KMS-11 (cell line): Measurements from ENCODE around the gene SORCS2.

Experiments
- H2AFZ ChIP-seq: fragments of 200-600 bp; sonication (generic); 2 replicates; pipeline ENCODE4 v1.6.1; 2016; ENCODE audit warnings: antibody characterized with exemption, mixed run types, low read depth
- H3K27ac ChIP-seq: fragments of 200-600 bp; sonication (generic); 2 replicates; pipeline ENCODE4 v1.6.1; 2016; ENCODE audit warnings: mild to moderate bottlenecking, mixed run types
- H3K27me3 ChIP-seq: fragments of 200-600 bp; sonication (generic); 2 replicates; pipeline ENCODE4 v1.6.1; 2017; ENCODE audit warnings: mild to moderate bottlenecking, low read depth, mixed run types, moderate library complexity; ENCODE audit not compliant: insufficient read depth
- H3K36me3 ChIP-seq: fragments of 200-600 bp; sonication (generic); 2 replicates; pipeline ENCODE4 v1.6.1; 2017; ENCODE audit warnings: mild to moderate bottlenecking, mixed run types; ENCODE audit not compliant: insufficient read depth
- H3K4me1 ChIP-seq: fragments of 200-600 bp; sonication (generic); 2 replicates; pipeline ENCODE4 v1.6.1; 2016; ENCODE audit warnings: mild to moderate bottlenecking, low read depth, mixed run types; ENCODE audit not compliant: poor library complexity, severe bottlenecking
- H3K4me2 ChIP-seq: fragments of 200-600 bp; sonication (generic); 2 replicates; pipeline ENCODE4 v1.7.0; 2016; ENCODE audit warnings: mild to moderate bottlenecking, mixed run types
- H3K4me3 ChIP-seq: fragments of 200-600 bp; sonication (generic); IDR thresholded peaks from 2 replicates; pipeline ENCODE4 v1.6.1; 2017; ENCODE audit warnings: low read depth, low read length, mixed read lengths; ENCODE audit not compliant: insufficient read depth
- H3K79me2 ChIP-seq: fragments of 200-600 bp; sonication (generic); 2 replicates; pipeline ENCODE4 v1.6.1; 2016; ENCODE audit warnings: low read depth, mixed run types; ENCODE audit not compliant: insufficient read depth
- H3K9ac ChIP-seq: fragments of 200-600 bp; sonication (generic); 2 replicates; pipeline ENCODE4 v1.6.1; 2016; ENCODE audit warnings: mild to moderate bottlenecking, mixed run types
- H4K20me1 ChIP-seq: fragments of 200-600 bp; sonication (generic); 2 replicates; pipeline ENCODE4 v1.6.1; 2016; ENCODE audit warnings: mild to moderate bottlenecking, mixed run types; ENCODE audit not compliant: insufficient read depth
- TF ChIP-seq, protein P1 (sequence below): fragments of 200-600 bp; sonication (generic); conservative IDR thresholded peaks from 2 replicates; pipeline ENCODE4 v1.6.1; 2017; ENCODE audit warnings: low read depth, mild to moderate bottlenecking, antibody characterized with exemption, low read length, moderate library complexity, mixed read lengths

The SORCS2 gene

DNA sequence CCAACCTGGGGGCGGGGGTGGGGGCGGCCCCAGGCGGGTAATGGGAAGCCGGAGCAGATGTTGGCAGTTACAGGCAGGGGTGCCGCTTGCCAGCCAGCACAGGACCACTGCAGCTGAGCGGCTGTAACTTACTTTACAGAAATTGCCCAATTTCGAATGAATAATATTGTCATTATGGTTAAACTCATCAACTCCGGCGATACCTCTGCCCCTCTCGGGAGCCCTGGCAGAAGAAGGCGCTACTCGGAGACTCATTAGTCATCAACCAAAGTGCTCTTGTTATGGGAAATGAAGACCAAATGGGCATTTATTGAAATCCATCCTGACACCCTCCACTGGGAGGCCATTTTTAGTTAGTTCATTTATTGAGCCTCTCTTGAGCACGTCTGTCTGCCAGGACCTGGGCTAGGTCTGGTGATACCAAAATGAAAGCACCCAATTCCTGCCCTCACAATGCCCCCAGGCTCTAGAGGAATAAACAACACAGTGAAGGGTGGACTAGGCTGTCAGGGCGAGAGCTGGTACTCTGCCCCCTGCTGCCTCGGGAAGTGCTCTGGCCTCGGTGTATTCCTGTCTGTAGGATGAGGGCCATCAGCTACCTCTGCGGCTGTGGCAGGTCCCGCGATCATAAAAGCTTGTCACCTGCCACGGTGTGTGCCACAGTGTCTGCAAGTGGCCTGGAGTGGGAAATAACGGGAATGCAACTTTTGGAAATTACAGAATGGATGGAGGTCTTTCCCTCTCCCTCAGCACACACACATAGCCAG lies 401.5 kb downstream of the SORCS2 start:
- Histone ChIP-seq H3K4me3 (no peak overlapping the region), H3K4me2 (no peak overlapping the region), H4K20me1 (no peaks in the 10 kb centered on the region), H3K9ac (no peak overlapping the region), H3K4me1 (no peaks in the 10 kb centered on the region), H2AFZ (no peak overlapping the region), H3K36me3 (no peaks in the 10 kb centered on the region), H3K79me2 (no peaks in the 10 kb centered on the region), H3K27me3 (no peaks in the 10 kb centered on the region), H3K27ac (no peak overlapping the region)
- TF ChIP-seq, protein P1, sequence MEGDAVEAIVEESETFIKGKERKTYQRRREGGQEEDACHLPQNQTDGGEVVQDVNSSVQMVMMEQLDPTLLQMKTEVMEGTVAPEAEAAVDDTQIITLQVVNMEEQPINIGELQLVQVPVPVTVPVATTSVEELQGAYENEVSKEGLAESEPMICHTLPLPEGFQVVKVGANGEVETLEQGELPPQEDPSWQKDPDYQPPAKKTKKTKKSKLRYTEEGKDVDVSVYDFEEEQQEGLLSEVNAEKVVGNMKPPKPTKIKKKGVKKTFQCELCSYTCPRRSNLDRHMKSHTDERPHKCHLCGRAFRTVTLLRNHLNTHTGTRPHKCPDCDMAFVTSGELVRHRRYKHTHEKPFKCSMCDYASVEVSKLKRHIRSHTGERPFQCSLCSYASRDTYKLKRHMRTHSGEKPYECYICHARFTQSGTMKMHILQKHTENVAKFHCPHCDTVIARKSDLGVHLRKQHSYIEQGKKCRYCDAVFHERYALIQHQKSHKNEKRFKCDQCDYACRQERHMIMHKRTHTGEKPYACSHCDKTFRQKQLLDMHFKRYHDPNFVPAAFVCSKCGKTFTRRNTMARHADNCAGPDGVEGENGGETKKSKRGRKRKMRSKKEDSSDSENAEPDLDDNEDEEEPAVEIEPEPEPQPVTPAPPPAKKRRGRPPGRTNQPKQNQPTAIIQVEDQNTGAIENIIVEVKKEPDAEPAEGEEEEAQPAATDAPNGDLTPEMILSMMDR: no peak

DNA sequence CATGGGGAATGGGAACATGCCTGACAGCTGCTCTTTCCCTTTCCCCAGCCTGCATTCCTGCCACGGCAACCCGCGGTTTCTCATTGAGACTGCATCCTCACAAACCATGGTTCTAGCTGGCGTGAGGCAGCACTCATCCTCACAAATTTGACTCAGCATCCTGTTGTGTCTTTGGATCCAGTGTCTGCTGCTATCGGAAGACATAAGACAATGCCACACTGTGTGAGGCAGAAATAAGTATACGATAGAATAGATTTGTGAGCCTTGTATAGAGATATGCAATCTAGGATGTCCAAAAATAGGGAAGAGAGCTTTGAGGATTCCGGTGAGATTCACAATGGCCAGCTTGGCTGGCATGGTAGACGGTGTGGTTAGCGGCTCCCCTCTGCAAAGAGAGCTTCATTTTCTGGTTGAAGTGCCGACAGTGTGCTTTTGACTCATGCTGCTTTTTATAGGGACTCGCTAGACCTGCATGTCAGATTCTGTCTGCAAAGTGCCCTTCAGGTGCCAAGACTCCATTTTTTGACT lies 403.7 kb downstream of the SORCS2 start:
- no peak overlapping the region for H2AFZ ChIP-seq
- no peaks in the 10 kb centered on the region for H3K4me1 ChIP-seq
- no peak overlapping the region for H3K4me3 ChIP-seq
- H3K27me3 ChIP-seq: no peaks in the 10 kb centered on the region
- no peak overlapping the region for H3K9ac ChIP-seq
- TF ChIP-seq, protein P1: no peak
- H4K20me1 ChIP-seq: no peaks in the 10 kb centered on the region
- no peaks in the 10 kb centered on the region for H3K79me2 ChIP-seq
- H3K27ac ChIP-seq: no peak overlapping the region
- H3K36me3 ChIP-seq: no peaks in the 10 kb centered on the region
- H3K4me2 ChIP-seq: no peak overlapping the region

DNA sequence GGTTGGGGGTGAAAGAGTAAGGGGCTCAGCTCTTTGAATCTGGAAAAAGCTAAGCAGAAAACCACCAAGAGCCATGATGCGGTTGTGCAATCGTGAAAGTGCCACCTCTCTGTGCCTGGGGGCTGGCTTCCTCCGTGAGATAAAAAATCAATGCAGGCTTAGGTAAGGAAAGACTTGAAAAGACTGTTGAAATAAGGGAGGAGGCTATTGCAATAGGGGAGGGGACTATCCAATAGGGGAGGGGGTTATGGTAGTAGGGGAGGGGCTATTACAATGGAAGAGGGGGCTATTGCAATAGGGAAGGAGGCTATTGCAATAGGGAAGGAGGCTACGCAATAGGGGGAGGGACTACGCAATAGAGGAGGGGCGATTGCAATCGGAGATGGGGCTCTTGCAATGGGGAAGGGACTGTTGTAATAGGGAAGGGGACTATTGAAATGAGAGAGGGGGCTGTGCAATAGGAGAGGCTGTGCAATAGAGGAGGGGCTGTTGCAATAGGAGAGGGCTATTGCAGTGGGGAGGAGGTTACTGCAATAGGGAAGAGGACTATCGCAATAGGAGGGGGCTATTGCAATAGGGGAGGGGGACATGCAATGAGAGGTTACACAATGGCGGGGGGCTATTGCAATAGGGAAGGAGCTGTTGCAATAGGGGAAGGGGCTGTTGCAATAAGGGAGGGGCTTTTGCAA lies 404.7 kb downstream of the SORCS2 start:
- Histone ChIP-seq H3K27me3 (no peaks in the 10 kb centered on the region), H4K20me1 (no peaks in the 10 kb centered on the region), H3K9ac (no peak overlapping the region), H3K4me1 (no peaks in the 10 kb centered on the region), H2AFZ (no peak overlapping the region), H3K79me2 (no peaks in the 10 kb centered on the region), H3K36me3 (no peaks in the 10 kb centered on the region), H3K27ac (no peak overlapping the region), H3K4me2 (no peak overlapping the region), H3K4me3 (no peak overlapping the region)
- TF ChIP-seq, protein P1: no peak

DNA sequence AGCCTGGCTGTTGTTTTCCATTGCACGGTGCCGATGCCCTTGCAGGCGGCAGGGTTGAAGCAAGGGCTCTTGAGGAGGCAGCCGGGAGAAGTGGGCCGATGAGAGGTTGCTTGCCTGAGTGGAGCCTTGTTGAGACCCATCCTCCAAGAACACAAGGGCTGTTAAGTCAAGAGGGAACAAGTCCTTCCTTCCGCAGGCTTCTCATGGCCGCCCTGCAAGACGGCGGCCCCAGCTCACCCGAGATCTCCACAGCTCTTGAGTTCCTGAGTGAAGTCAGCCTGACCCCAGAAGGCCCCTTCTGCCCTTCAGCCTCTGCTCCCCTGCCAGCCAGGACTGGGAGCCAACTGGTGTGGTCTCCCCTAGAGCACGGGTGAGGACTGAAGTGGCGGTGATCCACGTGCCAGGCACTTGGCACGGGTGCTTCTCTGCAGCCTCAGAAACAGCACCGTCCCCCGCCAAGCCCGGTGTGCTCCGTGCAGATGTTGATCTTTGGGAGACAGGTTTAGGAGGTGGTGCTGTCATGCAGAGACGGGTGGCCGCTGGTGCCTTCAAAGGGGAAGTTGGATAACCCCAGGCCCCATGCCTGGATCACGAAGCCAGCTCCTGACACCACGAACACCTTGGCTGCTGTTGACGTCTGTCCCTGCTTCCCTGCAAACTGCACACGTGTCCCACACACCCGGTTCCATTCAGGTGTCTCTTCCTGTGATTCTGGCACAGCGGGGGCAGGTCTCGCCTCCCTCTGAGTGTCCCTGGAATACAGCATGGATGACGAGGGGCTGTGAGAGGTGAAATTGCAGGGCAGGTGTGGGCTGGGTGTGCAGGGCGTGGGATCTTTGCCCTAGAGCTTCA lies 406.8 kb downstream of the SORCS2 start:
- no peaks in the 10 kb centered on the region for H3K36me3 ChIP-seq
- no peaks in the 10 kb centered on the region for H4K20me1 ChIP-seq
- no peak overlapping the region for H3K4me3 ChIP-seq
- H2AFZ ChIP-seq: no peak overlapping the region
- no peak overlapping the region for H3K27ac ChIP-seq
- H3K4me1 ChIP-seq: no peaks in the 10 kb centered on the region
- TF ChIP-seq, protein P1: no peak
- no peak overlapping the region for H3K9ac ChIP-seq
- no peaks in the 10 kb centered on the region for H3K79me2 ChIP-seq
- H3K27me3 ChIP-seq: no peaks in the 10 kb centered on the region
- no peak overlapping the region for H3K4me2 ChIP-seq
